A549 (cell line): ENCODE data around the gene ADRA2A. TPM values are rescaled to one million over a fixed set of nuclear protein-coding genes. Genes with fewer than 3 reads are reported as not detected.

ENCODE experiments used
- ATAC-seq, 2 experiments: fragments of 200-7000 bp in 1 of 2; fragments of >200 bp in 1 of 2; cut with Nextera tagmentation in 1 of 2; cut with Tn5 transposase in 1 of 2; 3 replicates each; pipeline versions ENCODE4 v1.8.0 to v1.9.1; 2018 to 2020; ENCODE audit warnings: mild to moderate bottlenecking in 1 of 2, moderate library complexity in 1 of 2
- CTCF ChIA-PET: fragments of 300-600 bp; sonication (Branson Sonifier 250); formaldehyde crosslinking; extraction: SDS; loops from one replicate; lab custom pipeline; 2021; ENCODE audit warnings: antibody characterized with exemption, inconsistent platforms; lab: Yijun Ruan, JAX
- POLR2A ChIA-PET: fragments of 350-600 bp; formaldehyde crosslinking; extraction: SDS; loops from one replicate; lab custom pipeline; 2021; ENCODE audit warnings: antibody characterized with exemption, inconsistent platforms; lab: Yijun Ruan, JAX
- DNase-seq, 2 experiments: peaks; one replicate each; pipeline versions ENCODE4 v3.0.0 to v3.0.0-alpha.2; 2011 to 2016; ENCODE audit warnings: low read depth in 1 of 2, low spot score in 1 of 2
- FAIRE-seq: peaks from 2 replicates; lab custom pipeline; 2011; peaks lifted over from hg19 to GRCh38; lab: Jason Lieb, UNC
- H3K27ac ChIP-seq, 2 experiments: fragments of >200 bp; sonication (Bioruptor Twin); formaldehyde crosslinking; 3 replicates each; pipeline ENCODE4 v1.5.1; 2016 to 2017
- H3K4me1 ChIP-seq: fragments of >200 bp; sonication (Bioruptor Twin); formaldehyde crosslinking; 3 replicates; pipeline ENCODE4 v1.6.1; 2016
- H3K4me2 ChIP-seq: fragments of >200 bp; sonication (Bioruptor Twin); formaldehyde crosslinking; 3 replicates; pipeline ENCODE4 v1.6.1; 2016
- H3K4me3 ChIP-seq: fragments of >200 bp; sonication (Bioruptor Twin); formaldehyde crosslinking; 3 replicates; pipeline ENCODE4 v1.5.1; 2016
- H3K9me3 ChIP-seq: fragments of >200 bp; sonication (Bioruptor Twin); formaldehyde crosslinking; 3 replicates; pipeline ENCODE4 v1.6.1; 2016
- ATOH8 ChIP-seq: fragments of 250-450 bp; sonication (Bioruptor Pico); IDR thresholded peaks from 2 replicates; pipeline ENCODE4 v1.5.0; 2020; ENCODE audit warnings: low read depth, mild to moderate bottlenecking, moderate library complexity
- BHLHE40 ChIP-seq: IDR thresholded peaks from 2 replicates; pipeline ENCODE4 v1.6.1; 2012; ENCODE audit warnings: low read depth, low read length, inconsistent platforms
- FOSB ChIP-seq: fragments of 250-450 bp; sonication (Bioruptor Pico); IDR thresholded peaks from 2 replicates; pipeline ENCODE4 v1.5.0; 2020; ENCODE audit warnings: mild to moderate bottlenecking, moderate library complexity
- GATA3 ChIP-seq: IDR thresholded peaks from 2 replicates; pipeline ENCODE4 v1.6.1; 2012; ENCODE audit warnings: borderline replicate concordance
- HDAC2 ChIP-seq: fragments of 200-600 bp; sonication (generic); IDR thresholded peaks from 2 replicates; pipeline ENCODE4 v1.6.1; 2016
- HMGXB4 ChIP-seq: fragments of 250-450 bp; sonication (Bioruptor Pico); IDR thresholded peaks from 2 replicates; pipeline ENCODE4 v1.5.0; 2021; ENCODE audit warnings: mild to moderate bottlenecking, moderate library complexity, borderline replicate concordance
- JUNB ChIP-seq: fragments of >200 bp; sonication (Bioruptor Twin); formaldehyde crosslinking; IDR thresholded peaks from 2 replicates; pipeline ENCODE4 v1.6.1; 2016
- MAZ ChIP-seq: fragments of 150-350 bp; IDR thresholded peaks from 2 replicates; pipeline ENCODE4 v1.6.1; 2014; ENCODE audit warnings: antibody characterized with exemption, low read depth, low read length, borderline replicate concordance
- NPAS2 ChIP-seq: fragments of 250-450 bp; sonication (Bioruptor Pico); IDR thresholded peaks from 2 replicates; pipeline ENCODE4 v1.8.0; 2022; ENCODE audit warnings: mild to moderate bottlenecking, moderate library complexity, borderline replicate concordance
- PHF8 ChIP-seq: fragments of 200-600 bp; sonication (generic); IDR thresholded peaks from 2 replicates; pipeline ENCODE4 v1.6.1; 2016; ENCODE audit warnings: low read depth, mild to moderate bottlenecking, antibody characterized with exemption, moderate library complexity, borderline replicate concordance
- POLR2AphosphoS2 ChIP-seq: conservative IDR thresholded peaks from 2 replicates; pipeline ENCODE4 v1.6.1; 2012; ENCODE audit warnings: low read length, improper control_type of control experiment, inconsistent platforms
- REST ChIP-seq: fragments of 200-600 bp; sonication (generic); IDR thresholded peaks from 2 replicates; pipeline ENCODE4 v1.6.1; 2016; ENCODE audit warnings: antibody characterized with exemption, mild to moderate bottlenecking, moderate library complexity
- SREBF2 ChIP-seq: fragments of 450-650 bp; IDR thresholded peaks from 2 replicates; pipeline ENCODE4 v1.6.1; 2014; ENCODE audit warnings: mild to moderate bottlenecking, moderate library complexity
- WGBS: methylation state at CpG from one replicate; pipeline ENCODE4 v1.1.6; 2017; ENCODE audit errors: missing lambda C conversion rate; 5-methylcytosine and 5-hydroxymethylcytosine counted together
- polyA plus RNA-seq, 4 experiments: library from polyadenylated mRNA; depleted of rRNA in 3 of 4; stranded (reverse); fragments of >200 nt; fragmentation: RNase III in 1 of 4; extraction: RNeasy Plus Mini Kit Qiagen cat#74134 plus additional on column Dnase treatment in 1 of 4; gene quantifications; 2 replicates in 3 of 4; 3 replicates in 1 of 4; pipeline ENCODE4 v1.2.3, GENCODE V29; 2011 to 2017

ADRA2A gene
- polyA plus RNA-seq, 2 of the 4 experiments (the other 2 are of a cell fraction): not detected

GRCh38 chr10:111113238-111113960 lies 36.6 kb downstream of the ADRA2A start:
- Histone ChIP-seq H3K4me3 (no peak overlapping the region), H3K4me2 (no peak overlapping the region), H3K4me1 (no peaks in the 10 kb centered on the region), H3K9me3 (no peaks in the 10 kb centered on the region), H3K27ac (no peak overlapping the region)
- no peak for DNase-seq
- ATAC-seq: no peak
- WGBS: 56% methylated on average over 8 of the region's 8 CpGs
- TF ChIP-seq BHLHE40: no peak
- POLR2A ChIA-PET: no interaction called here
- FAIRE-seq: no peak
- CTCF ChIA-PET: interaction anchor here (0.8 kb wide), 1 partner anchor 38 kb away, joined by 3 read pairs; no protein-coding TSS in a partner anchor

- FAIRE-seq (no peak), ATAC-seq (no peak), DNase-seq (no peak)
- Histone ChIP-seq H3K4me2 (no peak overlapping the region), H3K4me1 (no peaks in the 10 kb centered on the region), H3K27ac (no peak overlapping the region), H3K9me3 (no peaks in the 10 kb centered on the region), H3K4me3 (no peak overlapping the region)
- ChIA-PET POLR2A (no interaction called here), CTCF (interaction anchor here (0.8 kb wide), 1 partner anchor 38 kb away, joined by 3 read pairs; no protein-coding TSS in a partner anchor)
- TF ChIP-seq SREBF2: no peak
- 45% methylated on average over 12 of the region's 12 CpGs for WGBS
Measured at GRCh38 chr10:111113961-111114757, 37.3 kb downstream of the ADRA2A start.

- CTCF ChIA-PET: no interaction called here
Measured at GRCh38 chr10:111114758-111115500, 38.1 kb downstream of the ADRA2A start.

More at GRCh38 chr10:111114758-111115500, 38.1 kb downstream of the ADRA2A start:
- H3K9me3 ChIP-seq: no peaks in the 10 kb centered on the region
- DNase-seq (no peak), FAIRE-seq (no peak)
- no peak overlapping the region for H3K4me3 ChIP-seq
- no peak for TF ChIP-seq ATOH8 (CRISPR knock-in tag)
- TF ChIP-seq GATA3: no peak
- no peak for TF ChIP-seq MAZ
- no peak for TF ChIP-seq NPAS2 (CRISPR knock-in tag)
- TF ChIP-seq REST: no peak
- no peak for TF ChIP-seq HDAC2
- TF ChIP-seq POLR2AphosphoS2: no peak
- TF ChIP-seq JUNB: no peak
- no peak for TF ChIP-seq FOSB (CRISPR knock-in tag)
- TF ChIP-seq HMGXB4: no peak
- no peak for TF ChIP-seq PHF8
- TF ChIP-seq, all 56 proteins: peak for 0
- POLR2A ChIA-PET: no interaction called here
- Histone ChIP-seq H3K4me1 (no peaks in the 10 kb centered on the region), H3K27ac (no peak overlapping the region), H3K4me2 (no peak overlapping the region)
- 71% methylated on average over 12 of the region's 12 CpGs for WGBS
- ATAC-seq: no peak
